GM23248 (cell line): ENCODE measurements around the gene STARD13. TPM values are rescaled to one million over a fixed set of nuclear protein-coding genes. Genes with fewer than 3 reads are reported as not detected.

ENCODE experiments used
- DNase-seq: peaks from one replicate; pipeline ENCODE4 v3.0.0-alpha.2; 2015
- H2AFZ ChIP-seq: fragments of 200-600 bp; sonication (generic); 2 replicates; pipeline ENCODE4 v1.6.1; 2016; ENCODE audit warnings: antibody characterized with exemption
- H3F3A ChIP-seq: fragments of 200-600 bp; sonication (generic); 2 replicates; pipeline ENCODE4 v1.6.1; 2016; ENCODE audit warnings: mild to moderate bottlenecking, antibody characterized with exemption, mixed run types; ENCODE audit not compliant: insufficient read depth
- H3K27ac ChIP-seq: fragments of 200-600 bp; sonication (generic); 2 replicates; pipeline ENCODE4 v1.5.1; 2016; ENCODE audit warnings: mild to moderate bottlenecking
- H3K27me3 ChIP-seq: fragments of 200-600 bp; sonication (generic); replicated peaks from 2 replicates; pipeline ENCODE4 v1.6.1; 2016; ENCODE audit warnings: mild to moderate bottlenecking; ENCODE audit not compliant: insufficient read depth
- H3K36me3 ChIP-seq: fragments of 200-600 bp; sonication (generic); 2 replicates; pipeline ENCODE4 v1.6.1; 2016; ENCODE audit warnings: low read depth, mild to moderate bottlenecking
- H3K4me1 ChIP-seq: fragments of 200-600 bp; sonication (generic); 2 replicates; pipeline ENCODE4 v1.6.1; 2016; ENCODE audit warnings: mild to moderate bottlenecking; ENCODE audit not compliant: insufficient read depth
- H3K4me2 ChIP-seq: fragments of 200-600 bp; sonication (generic); one replicate; pipeline ENCODE4 v1.6.1; 2016; ENCODE audit warnings: mild to moderate bottlenecking; ENCODE audit not compliant: unreplicated experiment
- H3K4me3 ChIP-seq: fragments of 200-600 bp; sonication (generic); 2 replicates; pipeline ENCODE4 v1.5.1; 2016; ENCODE audit warnings: mild to moderate bottlenecking
- H3K79me2 ChIP-seq: fragments of 200-600 bp; sonication (generic); 2 replicates; pipeline ENCODE4 v1.6.1; 2016; ENCODE audit warnings: mild to moderate bottlenecking; ENCODE audit not compliant: insufficient read depth
- H3K9ac ChIP-seq: fragments of 200-600 bp; sonication (generic); 2 replicates; pipeline ENCODE4 v1.6.1; 2016; ENCODE audit warnings: mild to moderate bottlenecking
- H3K9me2 ChIP-seq: fragments of 200-600 bp; sonication (generic); 2 replicates; pipeline ENCODE4 v1.6.1; 2016; ENCODE audit warnings: mixed run types, mild to moderate bottlenecking, moderate library complexity; ENCODE audit not compliant: insufficient read depth
- H3K9me3 ChIP-seq: fragments of 200-600 bp; sonication (generic); one replicate; pipeline ENCODE4 v1.6.1; 2017; ENCODE audit warnings: low read depth
- H4K20me1 ChIP-seq: fragments of 200-600 bp; sonication (generic); 2 replicates; pipeline ENCODE4 v1.6.0; 2016; ENCODE audit not compliant: insufficient read depth
- EZH2 ChIP-seq: fragments of 200-600 bp; sonication (generic); IDR thresholded peaks from 2 replicates; pipeline ENCODE4 v1.6.1; 2018; ENCODE audit warnings: antibody characterized with exemption, mild to moderate bottlenecking; ENCODE audit not compliant: insufficient read depth, poor library complexity, severe bottlenecking
- EZH2phosphoT487 ChIP-seq: fragments of 200-600 bp; sonication (generic); IDR thresholded peaks from 2 replicates; pipeline ENCODE4 v1.6.1; 2018; ENCODE audit warnings: antibody characterized with exemption, moderate library complexity, mild to moderate bottlenecking, low read depth; ENCODE audit not compliant: insufficient read depth
- WGBS, 2 experiments: methylation state at CpG; one replicate each; pipeline ENCODE4 v1.1.6; 2015 to 2017; ENCODE audit warnings: low lambda C conversion rate in 2 of 2, low coverage in 1 of 2; ENCODE audit errors: missing lambda C conversion rate in 2 of 2; 5-methylcytosine and 5-hydroxymethylcytosine counted together
- in situ Hi-C: fragments of 300-500 bp; cut with MboI; formaldehyde crosslinking; loops from 2 replicates; pipeline ENCODE4 v1.15.0; 2020
- polyA plus RNA-seq: library from polyadenylated mRNA; unstranded; fragments of >200 nt; fragmentation: Nextera tagmentation; extraction: Ambion mirVana; gene quantifications from 2 replicates; pipeline ENCODE4 v1.2.1, GENCODE V29; 2016
- total RNA-seq: library from RNA; depleted of rRNA; stranded (reverse); fragments of >200 nt; shearing (Covaris generic); gene quantifications from 2 replicates; pipeline ENCODE4 v1.2.3, GENCODE V29; 2014

The STARD13 gene
- total and polyA plus RNA-seq, 2 experiments from 2014 or later: 13.8 to 16.6 TPM

DNA sequence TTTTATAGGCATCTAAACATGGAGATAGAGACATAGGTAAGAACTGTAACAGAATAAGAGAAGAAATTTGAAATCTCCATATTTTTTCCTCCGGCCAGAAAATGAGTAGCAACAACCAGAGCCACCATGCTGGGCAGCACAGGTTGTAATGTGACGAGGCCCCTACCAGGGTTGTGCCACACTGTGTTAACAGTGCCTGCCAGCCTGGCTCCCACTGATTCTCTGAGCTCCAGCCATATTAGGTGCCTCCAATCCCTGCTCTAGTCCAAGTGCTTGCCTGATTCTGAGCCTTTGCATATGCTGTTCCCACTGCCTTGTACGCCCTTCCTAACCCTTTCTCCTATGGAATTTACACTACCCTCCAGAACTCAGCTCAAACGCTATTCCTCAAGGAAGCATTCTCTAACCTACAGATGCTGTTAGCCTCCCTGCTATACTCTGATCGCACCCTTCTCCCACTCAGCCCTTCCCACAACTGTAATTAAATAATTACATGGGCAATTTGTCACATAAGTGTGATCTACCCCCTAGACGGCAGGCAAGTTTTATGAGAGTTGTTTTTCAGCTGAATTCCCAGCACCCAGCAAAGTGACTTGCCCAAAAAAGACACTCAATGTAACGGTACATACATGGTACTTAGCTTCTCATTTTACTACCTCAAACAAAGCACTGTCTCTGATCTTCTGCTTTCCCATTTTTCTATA is 37.6 kb upstream of the STARD13 start:
- TF ChIP-seq EZH2 (no peak), EZH2phosphoT487 (no peak)
- Histone ChIP-seq H4K20me1 (no peaks in the 10 kb centered on the region), H3K4me1 (peaks cover 42% of the 10 kb centered on the region), H3K4me2 (peak overlapping the region; percentile 92), H3K4me3 (peak overlapping the region; percentile 65), H3K9me3 (peaks cover 2% of the 10 kb centered on the region), H3K36me3 (0 out of 2 replicates have a peak, but pooled peaks cover 5% of the 10 kb centered on the region), H3K27me3 (no peaks in the 10 kb centered on the region), H3K79me2 (no peaks in the 10 kb centered on the region), H2AFZ (peak overlapping the region; percentile 59), H3F3A (peaks cover 48% of the 10 kb centered on the region), H3K27ac (peak overlapping the region; percentile 81), H3K9ac (peak overlapping the region; percentile 66), H3K9me2 (no peaks in the 10 kb centered on the region)
- DNase-seq: no peak
- 76 to 78% methylated on average over 7 of the region's 7 CpGs for WGBS, 2 experiments
- in situ Hi-C loops: no loop called here

DNA sequence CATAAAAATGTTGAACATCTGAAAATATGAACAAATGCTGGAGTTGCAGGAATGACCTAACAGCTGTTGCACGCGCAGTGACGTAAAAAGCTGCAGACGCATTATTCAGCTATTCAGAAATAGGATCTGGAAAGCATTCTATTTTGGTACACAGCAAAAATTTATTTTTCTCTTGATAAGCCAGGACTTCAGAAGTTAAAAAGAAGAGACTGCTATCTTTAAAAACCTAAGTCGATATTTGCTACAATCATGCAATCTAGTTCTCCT is 36.9 kb upstream of the STARD13 start:
- Histone ChIP-seq H3K4me3 (peak overlapping the region; percentile 65), H3K4me1 (peaks cover 42% of the 10 kb centered on the region), H3K9ac (peak overlapping the region; percentile 66), H4K20me1 (no peaks in the 10 kb centered on the region), H3F3A (peaks cover 48% of the 10 kb centered on the region), H2AFZ (peak overlapping the region; percentile 59), H3K27ac (peak overlapping the region; percentile 81), H3K79me2 (no peaks in the 10 kb centered on the region), H3K9me2 (no peaks in the 10 kb centered on the region), H3K27me3 (no peaks in the 10 kb centered on the region), H3K9me3 (peaks cover 2% of the 10 kb centered on the region), H3K4me2 (peak overlapping the region; percentile 92), H3K36me3 (0 out of 2 replicates have a peak, but pooled peaks cover 5% of the 10 kb centered on the region)
- in situ Hi-C loops: no loop called here
- peak; percentile 87 for DNase-seq
- TF ChIP-seq EZH2phosphoT487: no peak
- TF ChIP-seq EZH2: no peak
- 10 to 16% methylated on average over 5 of the region's 5 CpGs for WGBS, 2 experiments

DNA sequence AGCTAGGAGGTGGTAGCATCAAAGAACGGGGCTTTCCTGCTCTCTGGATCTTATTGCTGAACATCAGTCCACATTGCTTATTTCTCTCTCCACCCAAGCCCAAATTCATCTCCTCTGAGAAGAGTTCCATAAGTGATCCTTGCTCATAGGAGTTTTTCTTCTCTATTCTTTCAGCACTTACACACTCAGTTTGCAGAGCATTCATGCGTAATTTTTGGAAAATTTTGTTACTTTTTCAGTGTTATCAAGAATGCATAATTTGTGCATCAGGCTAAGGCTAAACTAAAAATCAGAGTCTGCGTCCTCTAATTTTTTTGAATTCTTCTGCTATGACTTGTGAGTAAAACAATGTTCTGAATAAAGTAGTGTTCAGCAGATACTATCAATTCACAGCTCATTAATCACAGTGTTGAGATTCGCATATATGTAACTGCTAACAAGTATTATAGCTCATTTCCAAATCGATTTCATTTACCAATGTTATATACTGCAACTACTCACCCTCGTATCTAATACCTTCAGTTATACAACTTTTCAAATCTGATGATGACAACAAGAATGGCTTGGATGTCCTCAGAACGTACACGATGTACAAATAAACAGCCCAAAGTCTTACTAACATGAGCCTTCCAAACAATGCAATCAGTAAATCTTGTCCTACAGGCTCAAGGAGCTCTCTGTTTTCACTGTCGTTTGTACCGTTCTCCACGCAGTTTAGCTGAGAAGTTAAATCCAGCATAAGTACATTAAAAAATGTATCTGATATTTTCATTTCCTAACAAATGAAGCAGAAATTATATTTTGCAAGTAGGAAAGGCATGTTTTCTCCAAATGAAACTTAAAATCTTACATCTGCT is 36.4 kb upstream of the STARD13 start:
- peak; percentile 61 for DNase-seq
- Histone ChIP-seq H3K4me1 (peaks cover 42% of the 10 kb centered on the region), H4K20me1 (no peaks in the 10 kb centered on the region), H3K4me2 (peak overlapping the region; percentile 92), H3K9me3 (peaks cover 2% of the 10 kb centered on the region), H3K79me2 (no peaks in the 10 kb centered on the region), H3K27ac (peak overlapping the region; percentile 81), H2AFZ (peak overlapping the region; percentile 59), H3K9me2 (no peaks in the 10 kb centered on the region), H3K36me3 (0 out of 2 replicates have a peak, but pooled peaks cover 5% of the 10 kb centered on the region), H3K9ac (peak overlapping the region; percentile 66), H3F3A (peaks cover 48% of the 10 kb centered on the region), H3K27me3 (no peaks in the 10 kb centered on the region), H3K4me3 (peak overlapping the region; percentile 65)
- no peak for TF ChIP-seq EZH2
- no peak for TF ChIP-seq EZH2phosphoT487
- in situ Hi-C loops: no loop called here
- WGBS, 2 experiments: 1 to 5% methylated on average over 11 of the region's 11 CpGs

DNA sequence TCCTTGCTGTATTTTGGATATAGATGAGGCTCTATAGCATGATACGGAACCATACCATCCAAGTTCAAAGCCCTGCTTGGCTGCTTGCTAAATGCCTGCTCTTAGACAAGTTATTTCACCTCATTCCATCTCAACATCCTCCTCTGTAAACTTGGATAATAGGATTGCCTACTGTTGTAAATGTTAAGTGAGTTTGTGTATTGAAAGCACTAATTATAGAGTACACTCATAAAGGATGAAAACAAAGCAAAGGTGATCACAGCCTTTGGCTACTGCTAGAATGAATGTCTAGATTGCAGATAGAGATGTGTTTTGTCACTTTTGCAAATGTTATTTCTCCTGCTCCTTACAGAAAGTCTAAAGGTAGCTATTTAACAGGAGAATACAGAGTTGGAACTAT is 34.3 kb upstream of the STARD13 start:
- no peak for DNase-seq
- no peaks in the 10 kb centered on the region for H3K27me3 ChIP-seq
- H3K4me3 ChIP-seq: no peak overlapping the region
- H3K79me2 ChIP-seq: no peaks in the 10 kb centered on the region
- H3K4me2 ChIP-seq: no peak overlapping the region
- H2AFZ ChIP-seq: no peak overlapping the region
- H4K20me1 ChIP-seq: no peaks in the 10 kb centered on the region
- peaks cover 2% of the 10 kb centered on the region for H3K9me3 ChIP-seq
- in situ Hi-C loops: no loop called here
- peaks cover 48% of the 10 kb centered on the region for H3F3A ChIP-seq
- WGBS, 2 experiments: 100% methylated on average over 1 of the region's 1 CpG
- peaks cover 39% of the 10 kb centered on the region for H3K4me1 ChIP-seq
- H3K27ac ChIP-seq: no peak overlapping the region
- no peaks in the 10 kb centered on the region for H3K9me2 ChIP-seq
- H3K9ac ChIP-seq: no peak overlapping the region
- TF ChIP-seq EZH2phosphoT487: no peak
- no peak for TF ChIP-seq EZH2
- 0 out of 2 replicates have a peak, but pooled peaks cover 5% of the 10 kb centered on the region for H3K36me3 ChIP-seq
